Measurements from ENCODE around the gene SMIM3. TPM values are rescaled to one million over a fixed set of nuclear protein-coding genes. Genes with fewer than 3 reads are reported as not detected.

SMIM3 gene
- total and polyA plus RNA-seq, 2 of the 13 experiments (the other 11 are each of a cell fraction or from before 2014, with no cell fraction given), result 11.6 to 96.7 TPM

DNA sequence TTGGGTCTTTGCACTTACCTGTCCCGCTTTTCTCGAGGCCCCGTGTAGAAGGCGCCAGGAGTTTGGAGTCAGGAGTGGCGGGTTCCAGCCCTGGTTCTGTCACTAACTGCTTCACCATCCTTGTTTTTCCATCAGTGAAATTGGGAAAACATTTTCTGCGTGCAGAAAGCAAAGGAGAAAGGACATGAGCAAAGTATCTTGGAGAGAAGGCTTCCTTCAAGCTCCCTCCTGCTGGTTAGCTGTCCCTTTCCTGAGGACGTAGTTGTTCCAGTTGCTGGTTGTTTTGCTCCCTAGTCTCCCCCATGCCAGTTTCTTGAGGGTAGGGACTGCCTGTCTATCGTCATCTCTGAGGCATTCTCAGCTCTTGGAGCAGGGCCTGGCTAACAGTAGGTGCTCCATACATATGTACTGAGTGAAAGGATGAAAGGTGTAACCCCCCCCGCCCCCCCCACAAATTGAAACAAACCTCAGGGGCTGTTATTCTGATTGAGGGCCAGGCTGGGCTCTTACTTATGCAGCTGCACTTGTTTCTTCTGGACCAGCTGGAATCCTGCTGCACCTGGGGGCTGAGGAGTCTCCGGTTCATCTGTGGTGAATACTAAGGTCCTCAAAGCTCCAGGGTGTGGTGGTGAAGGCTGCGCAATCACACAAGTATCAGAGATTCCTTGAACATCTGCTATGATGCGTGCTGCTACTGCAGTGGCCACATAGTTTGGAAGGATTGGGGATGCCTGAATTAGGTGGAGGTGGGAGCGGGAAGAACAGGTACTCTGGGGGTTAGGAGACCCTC lies 1.0 kb downstream of the SMIM3 start (continued):
- TF ChIP-seq, protein P1, sequence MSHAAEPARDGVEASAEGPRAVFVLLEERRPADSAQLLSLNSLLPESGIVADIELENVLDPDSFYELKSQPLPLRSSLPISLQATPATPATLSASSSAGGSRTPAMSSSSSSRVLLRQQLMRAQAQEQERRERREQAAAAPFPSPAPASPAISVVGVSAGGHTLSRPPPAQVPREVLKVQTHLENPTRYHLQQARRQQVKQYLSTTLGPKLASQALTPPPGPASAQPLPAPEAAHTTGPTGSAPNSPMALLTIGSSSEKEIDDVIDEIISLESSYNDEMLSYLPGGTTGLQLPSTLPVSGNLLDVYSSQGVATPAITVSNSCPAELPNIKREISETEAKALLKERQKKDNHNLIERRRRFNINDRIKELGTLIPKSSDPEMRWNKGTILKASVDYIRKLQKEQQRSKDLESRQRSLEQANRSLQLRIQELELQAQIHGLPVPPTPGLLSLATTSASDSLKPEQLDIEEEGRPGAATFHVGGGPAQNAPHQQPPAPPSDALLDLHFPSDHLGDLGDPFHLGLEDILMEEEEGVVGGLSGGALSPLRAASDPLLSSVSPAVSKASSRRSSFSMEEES (CRISPR knock-in tag; IDR thresholded peaks at IDR 0.05), result no peak

DNA sequence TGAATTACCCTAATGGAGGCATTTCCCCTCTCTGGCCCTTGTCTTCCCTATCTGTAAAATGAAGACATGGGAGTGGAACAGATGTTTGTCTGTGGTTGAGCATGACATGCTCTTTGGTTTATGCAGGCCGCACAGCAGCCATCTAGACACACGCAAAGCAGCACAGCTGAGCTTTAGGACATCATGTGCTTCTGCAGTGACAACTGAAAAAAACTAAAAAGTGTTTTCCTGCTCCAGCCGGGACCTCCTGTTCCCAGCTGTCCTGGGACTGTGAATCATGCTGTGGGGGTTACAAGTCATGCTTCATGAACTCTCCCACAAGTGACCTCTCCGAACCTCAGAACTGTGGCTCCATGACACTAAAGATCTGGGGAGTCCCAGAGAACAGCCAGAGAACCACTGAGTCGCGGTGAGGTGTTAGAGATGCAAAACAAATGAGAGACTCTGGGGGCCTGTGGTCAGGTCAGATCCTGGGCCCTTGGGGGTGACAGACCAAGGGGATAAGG lies 1.7 kb downstream of the SMIM3 start:
- 87% methylated on average over 6 of the region's 6 CpGs for WGBS (ENCODE audit: low lambda C conversion rate)
- Histone ChIP-seq H3K27me3 (ENCODE audit: control insufficient read depth in 1 of 2, insufficient read depth in 2 of 2, low read length in 2 of 2) (no peaks in the 10 kb centered on the region; a peak in 1 of 5 replicates), H3K9ac (ENCODE audit: insufficient read depth, low read depth, low read length) (peak overlapping the region; percentile 74), H3K4me2 (ENCODE audit: low read depth, low read length) (peak overlapping the region; percentile 98), H3K4me1 (ENCODE audit: insufficient read depth, low read length) (peaks cover 67% of the 10 kb centered on the region), H3K27ac (ENCODE audit: extremely low read length, insufficient read depth, low read length) (no peak overlapping the region), H3K79me2 (ENCODE audit: insufficient read depth, low read length) (peaks cover 56% of the 10 kb centered on the region), H3K9me3 (ENCODE audit: low read length) (no peaks in the 10 kb centered on the region), H3K36me3 (replicated peaks in 1 of 2; ENCODE audit: control insufficient read depth in 1 of 2, insufficient read depth in 2 of 2, low read length in 2 of 2) (no peaks in the 10 kb centered on the region), H2AFZ (ENCODE audit: low read length) (no peak overlapping the region), H4K20me1 (ENCODE audit: insufficient read depth, low read length) (no peaks in the 10 kb centered on the region), H3K4me3 (replicated peaks in 1 of 3; ENCODE audit: insufficient read depth in 1 of 3, low read depth in 2 of 3, low read length in 3 of 3) (peak overlapping the region; percentile 43 to 90 (median 79))
- POLR2A ChIA-PET, result interaction anchor here (2.1 to 3.2 kb wide), 3 partner anchors 21 to 80 kb away, joined by 7 to 21 read pairs (median 14); partner anchors contain the start of genes DCTN4 and RBM22
- no peak for DNase-seq (ENCODE audit: low spot score)
- no TSS peak for BruUV-seq (replicated peaks)
- intact Hi-C loops (cut with micrococcal nuclease; ENCODE audit: unreplicated experiment), result no loop called here
- TF ChIP-seq, protein P1 (CRISPR knock-in tag; IDR thresholded peaks at IDR 0.05), result no peak
- TF ChIP-seq RBM22 (optimal IDR thresholded peaks at IDR 0.05; ENCODE audit: low read length) (no peak), NPAS2 (CRISPR knock-in tag; IDR thresholded peaks at IDR 0.05; ENCODE audit: borderline replicate concordance) (no peak), KDM5B (CRISPR knock-in tag; IDR thresholded peaks at IDR 0.05; ENCODE audit: borderline replicate concordance) (0 out of 2 replicates have a peak, but pooled peaks have one; percentile 29), MTF2 (CRISPR knock-in tag; IDR thresholded peaks at IDR 0.05; ENCODE audit: borderline replicate concordance) (no peak), ZBTB38 (CRISPR knock-in tag; IDR thresholded peaks at IDR 0.05) (peak; percentile 78; the same call in 1 of the 2 replicates), ZNF501 (CRISPR knock-in tag; IDR thresholded peaks at IDR 0.05) (0 out of 2 replicates have a peak, but pooled peaks have one; percentile 20), ZNF772 (CRISPR knock-in tag; IDR thresholded peaks at IDR 0.05) (0 out of 2 replicates have a peak, but pooled peaks have one; percentile 35)
- TF ChIP-seq, protein P2, sequence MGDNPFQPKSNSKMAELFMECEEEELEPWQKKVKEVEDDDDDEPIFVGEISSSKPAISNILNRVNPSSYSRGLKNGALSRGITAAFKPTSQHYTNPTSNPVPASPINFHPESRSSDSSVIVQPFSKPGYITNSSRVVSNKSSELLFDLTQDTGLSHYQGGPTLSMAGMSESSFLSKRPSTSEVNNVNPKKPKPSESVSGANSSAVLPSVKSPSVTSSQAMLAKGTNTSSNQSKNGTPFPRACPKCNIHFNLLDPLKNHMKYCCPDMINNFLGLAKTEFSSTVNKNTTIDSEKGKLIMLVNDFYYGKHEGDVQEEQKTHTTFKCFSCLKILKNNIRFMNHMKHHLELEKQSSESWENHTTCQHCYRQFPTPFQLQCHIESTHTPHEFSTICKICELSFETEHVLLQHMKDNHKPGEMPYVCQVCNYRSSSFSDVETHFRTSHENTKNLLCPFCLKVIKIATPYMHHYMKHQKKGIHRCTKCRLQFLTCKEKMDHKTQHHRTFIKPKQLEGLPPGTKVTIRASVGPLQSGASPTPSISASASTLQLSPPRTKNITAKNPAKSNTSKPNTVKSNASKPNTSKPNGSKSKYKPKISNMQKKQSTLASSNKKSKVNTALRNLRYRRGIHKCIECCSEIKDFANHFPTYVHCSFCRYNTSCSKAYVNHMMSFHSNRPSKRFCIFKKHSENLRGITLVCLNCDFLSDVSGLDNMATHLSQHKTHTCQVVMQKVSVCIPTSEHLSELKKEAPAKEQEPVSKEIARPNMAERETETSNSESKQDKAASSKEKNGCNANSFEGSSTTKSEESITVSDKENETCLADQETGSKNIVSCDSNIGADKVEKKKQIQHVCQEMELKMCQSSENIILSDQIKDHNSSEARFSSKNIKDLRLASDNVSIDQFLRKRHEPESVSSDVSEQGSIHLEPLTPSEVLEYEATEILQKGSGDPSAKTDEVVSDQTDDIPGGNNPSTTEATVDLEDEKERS (CRISPR knock-in tag; IDR thresholded peaks at IDR 0.05), result no peak
- no peak for ATAC-seq
- no peak for FAIRE-seq
- in situ Hi-C loops (cut with HindIII; ENCODE audit: extremely low pct_ligation_motif_present, low pct_unique_long_range_greater_than_20kb), result no loop called here
- CTCF ChIA-PET (ENCODE audit: low intra/inter-chr PET ratio, low total read pairs), result no interaction called here

All from HepG2 (cell line).